NCI-H460 (cell line): ENCODE measurements around the gene INPP4B. TPM values are rescaled to one million over a fixed set of nuclear protein-coding genes. Genes with fewer than 3 reads are reported as not detected.

Experiments
- DNase-seq: peaks from one replicate; pipeline ENCODE4 v3.0.0-alpha.2; 2016; ENCODE audit warnings: low read depth; ENCODE audit errors: extremely low read depth
- total RNA-seq: library from RNA; depleted of rRNA; stranded (reverse); fragments of >200 nt; shearing (Covaris generic); gene quantifications from 2 replicates; pipeline ENCODE4 v1.2.3, GENCODE V29; 2014

INPP4B gene
- total RNA-seq, 1 experiment from 2014 or later = 3.9 TPM

DNA sequence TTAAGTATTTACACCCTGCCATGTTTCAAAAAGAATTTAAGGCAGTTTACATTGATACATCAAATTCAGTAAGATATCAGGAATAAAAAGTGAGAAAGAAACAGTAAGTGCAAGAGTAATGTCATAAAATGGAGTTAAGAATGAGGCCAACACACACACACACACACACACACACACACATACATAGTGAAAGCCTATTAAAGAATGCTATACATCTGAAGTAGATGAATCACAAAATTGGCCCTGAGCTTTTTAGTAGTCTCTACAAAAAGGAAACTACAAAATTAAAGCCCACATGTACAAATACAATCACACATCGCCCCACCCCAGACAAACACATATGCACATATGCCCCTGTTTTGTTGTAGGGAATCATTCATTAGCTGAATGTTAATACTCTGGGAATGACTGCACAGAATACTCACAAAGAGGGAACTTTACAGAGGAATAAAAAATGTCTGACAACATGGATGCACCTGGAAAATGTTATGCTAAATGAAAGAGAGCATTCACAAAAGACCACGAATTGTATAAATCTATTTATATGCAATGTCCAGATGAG is 780.9 kb downstream of the INPP4B start:
- no peak for DNase-seq

- DNase-seq = no peak
Observed at GRCh38 chr4:142064181-142064580, 781.9 kb downstream of the INPP4B start.

DNA sequence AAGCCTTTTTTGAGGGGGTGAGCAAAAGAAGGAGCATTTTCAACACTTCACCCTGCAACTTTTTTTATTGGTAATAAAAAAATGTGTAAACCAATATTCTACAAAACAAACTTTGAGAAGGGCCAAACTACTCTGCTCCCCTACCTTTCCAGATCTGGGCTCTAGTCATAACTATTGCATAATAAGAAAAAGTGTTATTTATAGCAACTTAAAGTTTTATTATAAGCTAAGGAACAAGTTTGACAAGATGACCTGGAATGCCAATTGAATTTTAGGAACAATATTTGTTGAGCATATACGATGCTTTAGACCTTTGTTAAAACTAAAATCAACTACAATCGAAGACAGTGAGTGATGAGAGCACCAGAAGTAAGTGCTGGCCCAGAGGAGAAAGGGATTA is 800.1 kb downstream of the INPP4B start:
- no peak for DNase-seq

- no peak for DNase-seq
Observed at GRCh38 chr4:142044271-142044670, 801.8 kb downstream of the INPP4B start.

GRCh38 chr4:142043509-142043908 is 802.6 kb downstream of the INPP4B start:
- no peak for DNase-seq

DNA sequence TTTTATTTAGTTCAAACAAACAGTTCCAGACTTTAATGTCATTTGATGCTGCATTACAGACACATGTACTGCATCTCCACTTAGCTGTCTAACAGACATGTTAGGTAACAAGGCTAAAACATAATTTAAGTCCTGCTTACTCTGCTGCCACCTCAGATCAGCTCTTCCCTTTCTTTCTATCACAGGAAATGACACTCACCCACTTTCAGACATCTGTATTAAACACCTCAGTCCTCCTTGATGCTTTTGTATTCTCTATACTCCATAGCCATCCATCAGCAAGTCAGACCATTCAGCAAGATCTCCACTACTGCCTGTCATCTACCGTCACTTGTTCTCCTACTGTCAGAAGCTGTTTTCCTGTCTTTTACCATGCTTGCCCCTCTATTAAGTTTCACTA is 804.3 kb downstream of the INPP4B start:
- DNase-seq = no peak

- DNase-seq = no peak
Observed at GRCh38 chr4:142040043-142040442, 806.1 kb downstream of the INPP4B start.

DNA sequence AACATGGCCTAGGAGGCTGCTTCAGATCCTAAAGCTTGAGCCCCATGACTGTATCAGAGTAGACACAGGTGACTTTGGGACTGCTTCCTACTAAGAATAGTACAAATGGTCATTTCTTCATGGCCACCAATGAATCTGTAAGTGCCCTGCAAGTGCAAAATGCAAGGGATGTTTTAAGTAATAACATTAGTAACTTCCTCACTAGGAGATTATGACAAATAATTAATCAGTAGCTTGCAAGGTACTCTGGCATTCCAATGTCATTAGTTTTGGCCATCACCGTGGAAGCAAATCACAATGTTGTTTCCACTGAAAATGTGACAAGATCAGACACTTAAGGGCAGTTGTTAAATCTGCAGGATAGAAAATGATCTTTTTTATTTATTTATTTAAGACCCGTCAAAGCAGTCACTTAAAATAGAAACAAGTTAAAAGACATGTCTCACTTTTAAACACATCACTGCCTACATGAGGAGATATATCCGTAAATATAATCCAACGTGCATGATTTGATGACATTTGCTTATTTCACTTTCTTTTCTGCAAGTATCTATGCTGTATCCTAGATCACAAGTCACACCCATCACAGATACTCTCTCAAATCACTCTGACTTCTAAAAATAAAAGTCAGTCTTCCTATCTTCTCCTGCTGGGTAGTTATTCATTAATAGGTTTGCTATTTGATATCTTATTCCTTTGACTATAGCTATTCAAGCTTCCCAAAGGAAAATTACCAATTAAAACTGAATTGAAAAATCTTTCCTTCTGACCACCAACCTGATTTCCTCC is 809.1 kb downstream of the INPP4B start:
- no peak for DNase-seq

DNA sequence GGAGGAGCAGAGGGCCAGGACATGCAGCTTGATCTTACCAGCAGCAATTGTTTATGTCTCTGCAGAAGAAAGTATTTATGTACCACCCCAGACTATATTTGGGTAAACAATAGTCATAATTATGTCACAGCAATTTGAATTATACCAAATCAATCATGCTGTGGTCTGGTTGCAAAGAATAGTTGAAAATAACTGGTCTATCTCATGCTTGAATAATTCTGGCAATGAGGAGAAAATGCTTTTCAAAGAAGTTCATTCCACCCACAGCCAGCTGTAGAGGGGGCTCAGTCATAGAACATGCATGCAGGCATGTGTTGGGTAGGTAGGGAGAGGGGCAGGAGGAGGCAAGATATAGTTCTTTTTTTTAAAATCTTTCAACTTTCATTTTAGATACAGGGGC is 810.5 kb downstream of the INPP4B start:
- DNase-seq = no peak

DNA sequence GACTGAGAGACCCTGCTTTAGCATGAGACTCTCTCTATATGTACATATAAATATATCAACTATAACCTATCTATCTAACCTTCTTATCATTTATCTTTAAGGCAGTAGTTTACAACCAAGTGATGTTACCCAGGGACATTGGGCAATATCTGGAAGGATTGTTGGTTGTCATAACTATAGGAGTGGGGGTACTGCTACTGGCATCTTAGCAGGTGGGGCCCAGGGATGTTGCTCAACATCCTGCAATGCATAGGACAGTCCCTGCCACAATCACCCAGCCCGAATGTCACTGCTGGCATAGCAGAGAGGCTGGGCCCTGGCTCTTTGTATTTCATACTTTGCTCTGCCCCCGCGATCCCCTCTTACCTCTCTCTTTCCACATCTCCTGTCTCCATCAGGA is 812.0 kb downstream of the INPP4B start:
- DNase-seq = no peak

- DNase-seq = no peak
Observed at GRCh38 chr4:142030010-142030409, 816.1 kb downstream of the INPP4B start.

- DNase-seq = no peak
Observed at GRCh38 chr4:142021761-142022160, 824.3 kb downstream of the INPP4B start.

- DNase-seq = no peak
Observed at GRCh38 chr4:142021181-142021580, 824.9 kb downstream of the INPP4B start.

- DNase-seq = no peak
Observed at GRCh38 chr4:142016031-142016430, 830.1 kb downstream of the INPP4B start.

DNA sequence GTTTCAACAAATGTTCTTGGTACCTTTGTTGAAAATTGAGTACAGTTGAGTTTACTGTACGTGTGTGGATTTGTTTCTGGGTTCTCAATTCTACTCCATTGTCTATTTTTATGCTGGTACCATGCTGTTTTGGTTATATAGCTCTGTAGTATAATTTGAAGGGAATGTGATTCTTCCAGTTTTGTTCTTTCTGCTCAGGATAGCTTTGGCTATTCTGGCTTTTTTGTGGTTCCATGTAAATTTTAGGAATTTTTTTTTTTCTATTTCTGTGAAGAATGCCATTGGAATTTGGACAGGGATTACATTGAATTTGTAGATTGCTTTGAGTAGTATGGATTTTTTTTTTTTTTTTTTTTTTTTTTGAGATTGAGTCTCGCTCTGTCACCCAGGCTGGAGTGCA is 836.4 kb downstream of the INPP4B start:
- DNase-seq = no peak

DNA sequence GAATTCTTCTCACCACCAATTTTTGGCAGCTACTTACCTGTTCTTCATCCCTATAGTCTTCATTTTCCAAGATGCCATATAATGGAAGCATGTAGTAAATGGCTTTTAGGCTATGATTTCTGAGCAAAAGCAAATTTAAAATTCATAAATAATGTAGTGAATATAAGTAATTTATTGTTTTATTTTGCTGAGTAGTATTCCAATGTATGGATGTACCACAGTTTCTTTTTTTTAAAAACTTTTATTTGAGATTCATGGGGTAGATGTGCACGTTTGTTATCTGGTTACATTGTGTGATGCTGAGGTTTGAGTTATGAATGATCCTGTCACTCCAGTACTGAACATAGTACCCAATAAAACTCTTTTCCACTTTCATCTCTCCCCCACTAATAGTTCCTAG is 840.6 kb downstream of the INPP4B start:
- no peak for DNase-seq

GRCh38 chr4:141999446-142000143 is 846.5 kb downstream of the INPP4B start:
- no peak for DNase-seq

DNA sequence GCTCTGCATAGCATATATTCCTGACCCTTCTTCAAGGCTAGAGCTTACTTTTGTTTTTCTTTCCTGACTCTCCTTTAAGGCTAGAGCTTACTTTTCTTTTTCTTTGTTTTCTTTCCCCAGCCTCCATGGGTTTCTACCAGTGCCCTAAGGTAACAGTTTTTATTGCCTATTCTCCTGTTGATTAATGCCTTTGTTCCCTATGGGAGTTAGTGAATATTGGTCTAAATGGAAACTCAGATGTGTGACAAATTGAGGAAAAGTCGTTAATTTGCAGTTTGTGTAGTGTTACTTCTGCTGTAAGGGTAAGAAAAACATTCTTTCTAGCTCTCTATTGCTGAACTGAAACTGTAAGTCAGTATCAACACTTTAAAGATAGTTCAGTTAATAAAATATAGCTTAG is 851.0 kb downstream of the INPP4B start:
- no peak for DNase-seq

DNA sequence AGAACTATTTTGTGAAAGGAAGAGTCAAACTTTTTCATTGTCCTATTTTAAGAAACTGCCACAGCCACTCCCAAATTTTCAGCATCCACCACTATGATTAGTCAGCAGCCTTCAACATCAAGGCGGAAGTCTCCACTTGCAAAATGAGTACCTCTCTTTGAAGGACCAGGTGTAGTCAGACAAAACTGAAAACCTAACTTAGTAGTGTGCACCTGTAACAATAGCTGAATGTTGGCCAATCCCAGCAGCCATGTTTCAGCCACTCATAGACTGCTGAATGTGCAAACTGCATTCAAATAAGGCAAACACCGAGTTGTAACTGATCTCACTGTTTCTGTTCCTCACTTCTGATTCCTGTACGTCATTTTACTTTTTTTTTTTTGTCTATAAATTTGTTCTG is 868.7 kb downstream of the INPP4B start:
- no peak for DNase-seq
